ES-I3 (cell line): ENCODE results near the gene ABCA3.

Experiments used
- H3K36me3 ChIP-seq: 2 replicates; pipeline ENCODE4 v1.6.1; 2013; ENCODE audit warnings: mild to moderate bottlenecking, low read length, control low read depth, moderate library complexity; ENCODE audit not compliant: insufficient read depth
- H3K4me1 ChIP-seq: 2 replicates; pipeline ENCODE4 v1.6.1; 2013; ENCODE audit warnings: mild to moderate bottlenecking, control low read depth, low read length; ENCODE audit not compliant: insufficient read depth
- H3K9ac ChIP-seq: 2 replicates; pipeline ENCODE4 v1.6.1; 2013; ENCODE audit warnings: low read depth, mild to moderate bottlenecking, low read length, moderate library complexity
- H3K9me3 ChIP-seq: 2 replicates; pipeline ENCODE4 v1.6.1; 2013; ENCODE audit warnings: mild to moderate bottlenecking, low read length, moderate library complexity; ENCODE audit not compliant: control insufficient read depth, insufficient read depth

Gene ABCA3

DNA sequence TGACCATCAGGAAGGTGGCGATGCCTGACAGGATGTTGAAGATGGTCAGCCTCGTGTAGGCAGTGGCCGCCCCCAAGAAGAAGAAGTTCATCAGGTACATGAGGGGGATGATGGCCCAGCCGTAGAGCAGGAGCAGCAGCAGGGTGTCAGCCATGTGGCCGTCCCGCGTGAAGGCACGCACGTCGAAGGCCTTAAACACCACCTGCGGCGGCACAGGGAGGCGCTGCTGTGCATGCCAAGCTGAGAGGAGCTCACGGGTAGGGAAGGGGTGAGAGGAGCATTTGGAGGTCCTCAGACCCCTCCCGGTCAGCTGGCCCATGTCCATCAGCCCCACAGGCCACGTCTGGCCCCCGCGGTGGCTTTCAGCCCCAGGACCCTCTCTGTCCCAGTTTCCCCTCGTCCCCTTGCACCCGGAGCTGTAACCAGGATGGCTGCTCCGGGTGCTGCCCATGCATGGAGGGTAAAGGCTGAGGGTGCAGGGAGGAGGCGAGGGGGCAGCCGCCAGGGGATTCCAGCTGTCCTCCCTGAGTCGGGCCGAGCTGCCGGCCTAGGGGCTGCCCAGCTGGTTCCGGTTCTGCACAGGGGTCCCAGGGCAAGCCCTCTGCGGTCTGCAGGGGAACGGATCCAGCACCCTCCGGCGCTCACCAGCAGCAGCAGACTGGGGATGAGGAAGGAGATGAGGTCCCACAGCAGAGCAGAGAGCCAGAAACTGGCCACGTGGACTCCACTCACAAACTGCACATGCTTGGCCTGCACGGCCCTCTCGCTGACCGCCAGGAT is 55.5 kb downstream of the ABCA3 start:
- Histone ChIP-seq H3K36me3 (no peaks in the 10 kb centered on the region), H3K4me1 (no peaks in the 10 kb centered on the region), H3K9me3 (no peaks in the 10 kb centered on the region), H3K9ac (no peak overlapping the region)

DNA sequence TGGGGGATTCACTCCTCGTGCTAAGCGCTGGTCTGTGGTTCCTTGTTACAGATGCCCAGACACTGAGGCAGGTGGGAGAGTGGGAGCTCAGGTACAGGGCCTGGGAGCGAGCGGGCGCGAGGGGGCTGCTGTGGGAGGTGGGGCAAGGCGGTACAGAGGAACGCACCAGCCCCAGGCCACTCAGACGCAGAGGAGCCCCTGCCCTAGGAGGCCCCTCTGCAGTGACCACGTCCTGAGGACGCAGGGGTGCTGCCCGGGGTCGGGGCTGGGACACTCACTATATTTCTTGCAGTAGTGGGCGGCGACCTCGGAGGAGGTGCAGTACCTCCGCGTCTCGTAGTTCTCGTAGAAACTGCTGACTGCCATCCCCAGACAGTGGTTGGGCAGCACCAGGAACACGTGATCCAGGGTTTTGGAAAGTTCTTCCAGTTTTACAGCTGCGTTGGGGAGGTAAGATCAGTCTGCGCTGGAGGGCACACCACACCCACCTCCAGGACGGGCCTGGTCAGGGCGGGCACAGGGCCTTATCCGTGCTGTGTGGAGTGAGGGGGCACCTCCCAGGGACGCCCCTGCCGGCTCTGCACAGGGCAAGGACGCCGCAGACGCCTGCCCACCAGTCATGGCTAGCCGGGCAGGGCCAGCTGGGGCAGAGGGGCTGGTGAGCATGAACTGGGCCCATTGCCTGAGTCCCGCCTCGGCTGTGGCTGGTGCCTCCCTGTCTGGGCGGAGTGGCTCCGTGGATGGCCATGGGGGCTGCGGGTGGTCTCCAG is 56.3 kb downstream of the ABCA3 start:
- no peak overlapping the region for H3K9ac ChIP-seq
- H3K36me3 ChIP-seq = no peaks in the 10 kb centered on the region
- H3K9me3 ChIP-seq = no peaks in the 10 kb centered on the region
- H3K4me1 ChIP-seq = no peaks in the 10 kb centered on the region

DNA sequence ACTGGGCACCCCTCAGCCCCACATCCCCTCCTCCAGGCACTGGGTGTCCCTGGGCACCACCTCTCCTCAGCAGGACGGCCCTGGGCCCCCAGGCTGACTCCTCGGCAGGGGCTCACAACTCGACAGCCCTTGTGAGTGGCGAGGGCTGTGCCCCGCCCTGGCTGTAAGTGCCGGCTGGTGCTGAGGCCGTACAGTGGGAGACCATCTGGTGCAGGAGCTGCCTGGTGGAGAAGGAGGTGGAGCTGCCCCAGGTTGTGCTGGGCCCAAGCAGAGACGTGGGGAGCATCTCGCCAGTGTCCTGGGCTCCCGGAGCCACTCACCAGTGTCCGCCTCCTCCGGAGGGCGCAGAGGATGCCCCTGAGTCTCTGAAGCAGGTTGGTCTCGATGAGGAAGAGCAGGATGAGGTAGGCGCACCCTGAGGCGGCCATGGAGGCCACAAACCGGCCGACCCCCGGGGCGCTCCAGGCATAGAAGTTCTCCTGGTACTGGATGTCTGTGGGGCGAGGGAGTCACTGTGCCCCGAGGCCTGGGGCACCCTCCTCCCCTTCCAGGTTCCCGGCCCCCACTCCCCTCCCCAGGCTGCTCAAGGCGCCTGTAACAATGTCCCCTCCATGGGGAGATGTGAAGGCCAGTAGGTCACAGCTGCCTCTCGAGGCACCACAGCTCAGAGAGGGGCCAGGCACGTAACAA is 57.5 kb downstream of the ABCA3 start:
- Histone ChIP-seq H3K36me3 (no peaks in the 10 kb centered on the region), H3K9ac (no peak overlapping the region), H3K9me3 (no peaks in the 10 kb centered on the region), H3K4me1 (no peaks in the 10 kb centered on the region)

DNA sequence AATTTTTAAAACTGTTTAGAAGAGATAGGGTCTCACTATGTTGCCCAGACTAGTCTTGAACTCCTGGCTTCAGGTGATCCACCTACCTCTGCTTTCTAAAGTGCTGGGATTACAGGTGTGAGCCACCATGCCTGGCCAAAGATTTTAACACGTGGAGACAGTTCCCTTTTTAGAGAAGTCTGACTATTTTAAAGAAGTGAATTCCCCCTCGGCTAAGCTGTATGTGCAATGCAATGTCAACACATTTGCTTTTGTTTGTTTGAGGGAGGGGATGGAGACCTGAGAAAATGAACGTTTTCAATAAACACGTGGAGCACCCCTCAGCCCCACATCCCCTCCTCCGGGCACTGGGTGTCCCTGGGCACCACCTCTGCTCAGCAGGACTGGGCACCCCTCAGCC is 58.3 kb downstream of the ABCA3 start:
- Histone ChIP-seq H3K4me1 (no peaks in the 10 kb centered on the region), H3K9ac (no peak overlapping the region), H3K36me3 (no peaks in the 10 kb centered on the region), H3K9me3 (no peaks in the 10 kb centered on the region)

DNA sequence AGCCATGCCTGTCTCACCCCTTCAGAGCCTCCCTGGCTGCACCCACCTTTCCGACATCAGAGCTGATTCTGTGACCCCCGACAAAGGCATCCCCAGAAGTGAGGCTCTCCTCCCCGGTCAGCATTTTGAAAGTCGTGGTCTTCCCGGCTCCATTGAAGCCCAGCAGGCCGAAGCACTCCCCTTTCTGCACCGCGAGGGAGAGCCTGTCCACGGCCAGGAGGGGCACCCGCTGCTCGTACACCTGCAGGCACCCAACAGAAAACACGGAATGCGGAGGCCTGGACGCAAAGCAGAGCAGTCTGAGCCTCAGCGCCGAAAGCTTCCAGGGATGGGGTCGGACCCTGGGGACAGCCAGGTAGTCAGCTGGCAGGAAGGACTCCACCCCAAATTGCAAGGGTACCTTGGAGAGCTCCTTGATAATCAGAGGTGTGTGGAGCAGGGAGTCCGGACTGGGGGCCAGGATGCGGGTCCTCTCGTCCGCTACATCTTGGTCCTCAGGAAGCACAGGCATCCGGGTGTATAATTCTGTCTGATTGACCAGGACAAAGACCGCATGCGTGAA is 59.5 kb downstream of the ABCA3 start:
- no peaks in the 10 kb centered on the region for H3K4me1 ChIP-seq
- H3K36me3 ChIP-seq = no peaks in the 10 kb centered on the region
- no peaks in the 10 kb centered on the region for H3K9me3 ChIP-seq
- H3K9ac ChIP-seq = no peak overlapping the region

DNA sequence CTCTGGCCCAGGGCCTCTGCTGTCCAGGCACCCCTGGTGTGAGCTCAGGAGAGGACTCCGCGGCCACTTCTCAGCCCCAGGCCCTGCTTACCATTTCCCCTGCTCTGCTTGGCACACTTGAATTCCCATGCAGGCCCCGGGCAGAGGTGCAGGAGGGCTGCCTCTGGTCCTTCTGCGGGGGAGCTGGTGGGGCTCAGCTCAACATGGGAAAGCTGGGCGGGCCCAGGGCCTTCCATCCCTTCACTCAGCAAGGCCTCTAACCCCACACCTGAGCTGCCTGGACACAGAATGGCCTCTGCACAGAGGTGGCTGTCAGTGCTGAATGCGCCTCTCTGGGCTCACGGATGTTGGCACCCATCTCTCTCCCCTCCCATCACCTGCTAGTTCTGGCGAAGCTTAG is 60.1 kb downstream of the ABCA3 start:
- Histone ChIP-seq H3K4me1 (no peaks in the 10 kb centered on the region), H3K9me3 (no peaks in the 10 kb centered on the region), H3K36me3 (no peaks in the 10 kb centered on the region), H3K9ac (no peak overlapping the region)

DNA sequence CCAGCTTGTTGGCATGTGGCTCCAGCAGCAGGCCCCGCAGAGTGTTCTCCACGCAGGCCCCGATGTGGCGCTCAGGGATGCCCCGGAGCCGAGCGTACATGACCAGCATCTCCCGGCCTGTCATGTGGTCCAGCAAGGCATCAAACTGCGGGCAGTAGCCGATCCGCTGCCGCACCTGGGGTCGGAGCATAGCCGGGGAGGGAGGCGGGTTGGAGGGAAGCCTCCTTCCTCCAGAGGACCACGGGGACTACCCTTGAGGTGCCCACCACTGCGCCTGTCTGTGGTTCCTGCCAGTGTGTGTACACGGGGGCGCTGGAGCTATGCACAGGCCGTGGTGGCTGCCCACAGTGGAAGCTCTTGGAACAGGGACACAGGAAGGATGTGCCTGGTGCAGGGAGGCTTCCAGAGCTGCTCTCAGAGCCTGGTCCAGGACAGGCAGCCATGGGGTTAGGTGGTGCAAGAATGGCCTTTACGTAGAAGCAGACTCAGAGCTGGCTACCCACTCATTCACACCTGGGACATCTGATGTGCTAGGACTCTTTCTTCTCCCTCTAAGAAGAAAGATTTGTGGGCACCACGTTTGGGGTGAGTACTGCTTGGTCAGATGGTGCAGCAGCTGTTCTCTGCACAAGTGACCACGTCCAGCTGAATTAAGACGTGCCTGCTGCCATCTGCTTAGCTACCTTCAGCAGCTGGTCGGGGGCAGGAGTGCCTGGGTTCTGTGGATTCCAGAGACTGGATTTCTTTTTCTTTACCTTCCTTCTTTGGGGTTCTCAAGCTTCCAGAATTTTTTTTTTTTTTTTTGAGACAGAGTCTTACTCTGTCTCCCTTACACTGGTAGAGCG is 61.4 kb downstream of the ABCA3 start:
- Histone ChIP-seq H3K9ac (no peak overlapping the region), H3K4me1 (no peaks in the 10 kb centered on the region), H3K36me3 (no peaks in the 10 kb centered on the region), H3K9me3 (no peaks in the 10 kb centered on the region)

DNA sequence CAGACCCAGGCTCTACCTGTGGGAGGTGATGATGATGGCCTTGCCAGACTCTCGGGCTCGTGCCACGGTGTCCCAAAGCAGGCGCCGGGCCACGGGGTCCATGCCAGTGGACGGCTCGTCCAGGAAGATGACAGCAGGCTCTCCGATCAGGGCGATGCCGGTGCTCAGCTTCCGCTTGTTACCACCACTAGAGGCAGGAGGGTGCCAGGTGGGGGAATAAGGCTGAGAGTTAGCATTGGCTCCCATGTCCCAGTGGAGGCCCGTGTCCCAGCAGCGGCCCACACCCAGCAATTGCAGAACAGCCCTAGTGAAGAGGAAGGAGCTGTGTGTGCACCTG is 62.3 kb downstream of the ABCA3 start:
- no peaks in the 10 kb centered on the region for H3K9me3 ChIP-seq
- H3K36me3 ChIP-seq = no peaks in the 10 kb centered on the region
- H3K9ac ChIP-seq = no peak overlapping the region
- H3K4me1 ChIP-seq = no peaks in the 10 kb centered on the region

DNA sequence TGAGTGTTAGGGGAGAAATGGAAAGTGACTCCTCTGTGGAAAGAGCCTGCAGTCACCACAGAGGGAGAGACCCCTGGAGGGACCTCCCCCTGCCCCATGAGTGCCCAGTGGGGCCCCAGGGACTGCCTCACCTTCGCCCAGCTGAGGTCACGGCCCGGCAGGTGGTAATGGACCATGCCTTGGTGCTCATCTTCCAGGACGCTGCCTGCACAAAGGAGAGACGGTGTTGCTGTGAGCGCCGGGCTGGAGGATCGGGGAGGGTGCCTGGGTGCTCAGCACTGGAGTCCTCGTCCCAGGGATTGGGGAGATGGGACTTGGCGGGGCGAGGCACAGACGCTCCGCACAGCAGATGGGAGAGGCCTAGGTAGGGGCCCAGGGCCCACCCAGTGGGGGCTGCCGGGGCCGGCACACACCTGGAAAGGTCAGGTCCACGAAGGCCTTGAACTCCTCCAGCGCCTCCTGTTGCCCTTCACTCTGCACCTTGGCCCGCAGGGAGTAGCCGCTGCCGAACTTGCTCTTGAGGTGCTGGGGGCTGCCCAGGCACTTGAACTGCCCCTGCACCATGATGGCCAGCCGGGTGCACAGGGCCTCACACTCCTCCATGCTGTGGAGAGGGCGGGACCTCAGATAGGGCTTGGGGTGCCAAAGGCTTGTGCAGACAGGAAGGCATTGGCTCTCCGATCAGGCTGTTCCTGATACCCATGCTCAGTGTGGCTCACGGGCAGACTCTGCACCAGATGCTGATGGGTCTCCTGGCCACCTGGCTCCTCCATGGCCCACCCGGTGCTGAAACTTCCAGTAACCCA is 62.9 kb downstream of the ABCA3 start:
- Histone ChIP-seq H3K36me3 (no peaks in the 10 kb centered on the region), H3K9me3 (no peaks in the 10 kb centered on the region), H3K9ac (no peak overlapping the region), H3K4me1 (no peaks in the 10 kb centered on the region)

DNA sequence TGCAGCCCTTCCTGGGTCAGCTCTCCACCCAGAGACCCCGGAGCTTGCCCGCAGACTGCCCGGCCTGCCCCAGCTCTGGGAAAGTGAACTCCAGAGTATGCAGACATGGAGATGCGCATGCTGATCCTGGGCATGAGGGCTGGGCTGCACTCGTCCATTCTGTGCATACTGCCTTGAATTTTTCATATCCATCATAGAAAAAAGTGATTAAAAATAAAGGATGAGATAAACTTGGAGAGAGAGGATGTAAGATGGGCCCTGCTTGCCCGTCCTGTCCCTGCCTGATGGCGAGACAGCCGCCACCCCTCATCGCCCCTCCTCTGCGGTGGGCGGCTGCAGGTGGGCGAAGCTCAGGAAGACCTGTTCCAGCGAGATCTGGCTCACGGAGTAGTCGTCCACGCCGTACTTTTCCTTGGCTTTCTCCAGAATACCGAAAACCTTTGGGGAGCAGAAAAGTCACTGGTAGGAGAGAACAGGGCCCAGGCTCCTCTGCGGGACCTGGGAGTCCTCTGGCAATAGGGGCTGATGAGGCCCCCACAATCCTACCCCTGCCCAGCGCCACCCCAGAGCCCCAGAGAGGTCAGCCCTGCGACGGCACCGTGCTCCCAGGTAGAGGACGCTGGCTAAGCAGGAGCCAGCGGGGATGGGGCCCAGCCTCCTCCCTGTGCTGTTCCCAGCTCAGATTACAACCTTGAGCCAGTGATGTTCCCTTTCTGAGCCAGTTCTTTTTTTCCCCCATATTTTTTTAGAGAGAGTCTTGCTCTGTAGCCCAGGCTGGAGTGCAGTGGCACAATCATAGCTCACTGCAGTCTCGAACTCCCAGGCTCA is 63.9 kb downstream of the ABCA3 start:
- Histone ChIP-seq H3K9ac (no peak overlapping the region), H3K9me3 (no peaks in the 10 kb centered on the region)

DNA sequence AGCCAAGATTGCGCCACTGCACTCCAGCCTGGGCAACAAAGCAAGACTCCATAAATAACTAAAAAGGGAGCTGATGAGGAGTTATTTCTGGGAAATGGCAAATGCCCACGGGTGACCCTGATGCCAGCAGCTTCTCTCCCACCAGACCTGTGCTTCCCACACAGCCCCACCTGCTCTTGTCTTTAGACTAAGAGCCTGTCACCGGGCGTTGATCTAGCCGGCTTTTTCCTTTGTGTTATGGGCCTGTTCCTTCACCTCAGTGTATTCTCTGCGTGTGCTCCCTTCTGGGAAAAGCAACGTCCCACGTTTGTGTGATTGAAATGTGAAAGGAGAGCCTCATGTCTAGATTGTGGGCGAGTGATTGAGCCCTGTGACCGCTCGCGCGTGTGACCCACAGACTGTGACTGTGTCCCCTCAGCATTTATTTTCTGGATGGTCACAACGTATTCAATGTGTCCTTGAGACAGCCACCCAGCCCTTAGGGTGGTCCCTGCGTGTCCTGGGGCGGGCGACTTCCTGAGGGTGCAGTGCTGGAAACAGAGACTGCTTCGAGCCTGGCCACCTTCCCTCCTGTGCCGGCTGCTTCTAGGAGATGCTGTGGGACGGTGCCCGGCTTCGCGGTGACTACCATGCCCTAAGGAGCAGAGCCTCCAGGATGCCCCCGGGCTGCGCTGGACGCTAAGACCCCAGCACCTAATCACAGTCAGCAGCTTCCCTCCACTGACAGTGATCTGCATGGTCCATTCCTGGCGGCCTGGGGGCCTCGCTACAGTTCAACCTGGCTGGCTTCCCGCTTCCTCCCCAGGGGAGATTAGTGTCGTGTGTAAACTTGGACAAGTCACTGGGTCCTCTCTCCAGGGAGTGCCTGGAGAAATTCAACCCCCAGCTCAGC is 64.8 kb downstream of the ABCA3 start:
- Histone ChIP-seq H3K36me3 (no peaks in the 10 kb centered on the region), H3K9me3 (no peaks in the 10 kb centered on the region), H3K9ac (no peak overlapping the region), H3K4me1 (no peaks in the 10 kb centered on the region)

More for the DNA sequence above, 63.9 kb downstream of the ABCA3 start:
- no peaks in the 10 kb centered on the region for H3K36me3 ChIP-seq
- no peaks in the 10 kb centered on the region for H3K4me1 ChIP-seq

DNA sequence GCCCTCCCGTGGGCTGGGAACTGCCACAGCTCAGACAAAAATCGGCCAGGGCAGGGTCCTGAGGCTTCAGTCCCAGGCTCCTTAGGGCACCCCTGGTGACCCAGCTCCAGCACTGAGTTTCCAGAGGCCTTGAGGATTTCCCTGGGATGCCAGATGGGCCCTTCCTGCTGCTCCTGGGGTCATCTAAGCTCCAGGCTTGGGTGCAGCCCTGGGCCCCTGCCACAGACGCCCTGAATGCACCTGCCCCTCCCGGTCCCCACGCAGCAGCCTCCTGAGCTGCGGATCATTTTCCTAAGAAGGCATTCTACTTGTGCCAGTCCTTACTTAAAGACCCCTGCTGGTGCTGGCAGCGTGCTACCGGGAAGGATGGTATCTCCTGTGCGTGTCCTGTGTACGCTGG is 66.6 kb downstream of the ABCA3 start:
- no peak overlapping the region for H3K9ac ChIP-seq
- H3K36me3 ChIP-seq = no peaks in the 10 kb centered on the region
- peaks cover 3% of the 10 kb centered on the region; the same call in 1 of the 2 replicates for H3K4me1 ChIP-seq
- H3K9me3 ChIP-seq = no peaks in the 10 kb centered on the region
